ENCODE data around the gene ZNF496.
"Not testable (repeated sequence)": the region's sequence is repeated elsewhere in the genome, so short reads cannot be mapped to it uniquely, and the experiment has no call there.

ZNF496 gene

DNA sequence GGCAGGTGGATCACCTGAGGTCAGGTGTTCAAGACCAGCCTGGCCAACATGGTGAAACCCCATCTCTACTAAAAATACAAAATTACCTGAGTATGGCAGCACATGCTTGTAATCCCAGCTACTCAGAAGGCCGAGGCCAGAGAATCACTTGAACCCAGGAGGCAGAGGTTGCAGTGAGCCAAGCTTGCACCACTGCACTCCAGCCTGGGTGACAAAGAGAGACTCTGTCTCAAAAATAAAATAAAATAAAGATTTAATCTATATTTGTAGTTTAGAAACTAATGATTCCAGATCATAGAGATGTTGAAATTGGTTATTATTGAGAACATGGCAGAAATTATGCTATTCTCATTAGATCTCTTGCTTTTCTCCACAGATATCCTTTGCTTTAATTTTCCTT is 75.9 kb downstream of the ZNF496 start, which contains the start of gene VN1R5:
VN1R5 (plus strand) TSS at position 301 of the 400 bp plus-strand sequence.
- H3K27ac ChIP-seq (ENCODE audit: low read depth, low read length); H3K36me3 ChIP-seq (ENCODE audit: control insufficient read depth in 5 of 5, insufficient read depth in 5 of 5, low read length in 5 of 5); H3K4me1 ChIP-seq (ENCODE audit: control insufficient read depth in 5 of 5, insufficient read depth in 5 of 5, low read length in 5 of 5); H3K9ac ChIP-seq (ENCODE audit: low read length in 5 of 5); H3K27me3 ChIP-seq (ENCODE audit: control insufficient read depth in 5 of 5, insufficient read depth in 4 of 5, low read length in 5 of 5); H3K9me3 ChIP-seq (ENCODE audit: control insufficient read depth in 5 of 5, low read length in 5 of 5); H3K4me3 ChIP-seq (ENCODE audit: low read depth in 1 of 5, low read length in 5 of 5): not testable (repeated sequence)

DNA sequence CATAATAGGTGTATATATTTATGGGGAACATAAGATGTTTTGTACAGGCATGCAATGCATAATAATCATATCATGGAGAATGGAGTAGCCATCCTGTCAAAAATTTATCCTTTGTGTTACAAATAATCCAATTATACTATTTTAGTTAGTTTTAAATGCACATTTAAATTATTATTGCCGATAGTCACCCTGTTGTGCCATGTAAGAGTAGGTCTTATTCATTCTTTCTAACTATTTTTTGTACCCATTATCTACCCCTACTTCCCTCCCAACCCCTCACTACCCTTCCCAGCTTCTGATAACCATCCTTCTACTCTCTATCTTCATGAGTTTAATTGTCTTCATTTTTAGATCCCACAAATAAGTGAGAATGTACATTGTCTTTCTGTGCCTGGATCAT is 84.1 kb downstream of the ZNF496 start:
- peaks cover 5 to 16% (median 6%) of the 10 kb centered on the region in 5 donors for H3K9me3 ChIP-seq (ENCODE audit: control insufficient read depth in 5 of 5, low read length in 5 of 5)

More for the DNA sequence above, 84.1 kb downstream of the ZNF496 start:
- Histone ChIP-seq H3K27me3 (ENCODE audit: control insufficient read depth in 5 of 5, insufficient read depth in 4 of 5, low read length in 5 of 5) (no peaks in the 10 kb centered on the region), H3K9ac (ENCODE audit: low read length in 5 of 5) (no peak overlapping the region), H3K4me3 (ENCODE audit: low read depth in 1 of 5, low read length in 5 of 5) (no peak overlapping the region), H3K36me3 (ENCODE audit: control insufficient read depth in 5 of 5, insufficient read depth in 5 of 5, low read length in 5 of 5) (no peaks in the 10 kb centered on the region), H3K27ac (ENCODE audit: low read depth, low read length) (no peak overlapping the region), H3K4me1 (ENCODE audit: control insufficient read depth in 5 of 5, insufficient read depth in 5 of 5, low read length in 5 of 5) (no peaks in the 10 kb centered on the region)

All from subcutaneous abdominal adipose tissue (tissue), 5 donors.